HG02763 (cell line): Measurements from ENCODE around the gene LDLR.
"Not testable (repeated sequence)": the region's sequence is repeated elsewhere in the genome, so short reads cannot be mapped to it uniquely, and the experiment has no call there.

Source experiments
- ATAC-seq: cut with Tn5 transposase; IDR thresholded peaks from one replicate; pipeline ENCODE4 v1.9.1; 2021; ENCODE audit warnings: mild to moderate bottlenecking, moderate library complexity; ENCODE audit not compliant: unreplicated experiment

LDLR gene

GRCh38 chr19:11169896-11170678 lies 80.8 kb downstream of the LDLR start:
- ATAC-seq, result no peak

- ATAC-seq, result no peak
Observed at GRCh38 chr19:11171144-11171543, 81.9 kb downstream of the LDLR start.

DNA sequence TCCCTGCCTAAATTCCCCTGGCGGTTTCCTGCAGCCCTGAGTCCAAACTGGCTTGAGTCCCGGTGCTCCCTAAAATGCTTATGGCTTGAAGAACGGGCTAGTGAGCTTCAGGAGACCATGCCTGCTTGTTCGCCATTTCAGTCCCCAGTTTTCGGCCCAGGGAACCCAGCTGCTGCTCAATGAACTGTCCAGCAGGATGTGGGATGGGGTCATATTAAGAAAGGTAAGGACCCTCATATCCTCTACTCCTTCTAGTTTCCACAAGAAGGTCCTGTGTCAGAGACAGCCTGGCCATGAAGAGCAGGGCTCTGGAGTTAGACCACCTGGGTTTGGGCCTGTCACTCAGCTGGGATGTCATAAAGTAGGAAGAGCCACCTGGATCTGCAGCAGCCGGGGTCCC lies 83.3 kb downstream of the LDLR start:
- ATAC-seq, result no peak

- no peak for ATAC-seq
Observed at GRCh38 chr19:11173516-11174155, 84.4 kb downstream of the LDLR start.

GRCh38 chr19:11174336-11174735 lies 85.1 kb downstream of the LDLR start:
- no peak for ATAC-seq

GRCh38 chr19:11175920-11176319 lies 86.7 kb downstream of the LDLR start:
- ATAC-seq, result no peak

DNA sequence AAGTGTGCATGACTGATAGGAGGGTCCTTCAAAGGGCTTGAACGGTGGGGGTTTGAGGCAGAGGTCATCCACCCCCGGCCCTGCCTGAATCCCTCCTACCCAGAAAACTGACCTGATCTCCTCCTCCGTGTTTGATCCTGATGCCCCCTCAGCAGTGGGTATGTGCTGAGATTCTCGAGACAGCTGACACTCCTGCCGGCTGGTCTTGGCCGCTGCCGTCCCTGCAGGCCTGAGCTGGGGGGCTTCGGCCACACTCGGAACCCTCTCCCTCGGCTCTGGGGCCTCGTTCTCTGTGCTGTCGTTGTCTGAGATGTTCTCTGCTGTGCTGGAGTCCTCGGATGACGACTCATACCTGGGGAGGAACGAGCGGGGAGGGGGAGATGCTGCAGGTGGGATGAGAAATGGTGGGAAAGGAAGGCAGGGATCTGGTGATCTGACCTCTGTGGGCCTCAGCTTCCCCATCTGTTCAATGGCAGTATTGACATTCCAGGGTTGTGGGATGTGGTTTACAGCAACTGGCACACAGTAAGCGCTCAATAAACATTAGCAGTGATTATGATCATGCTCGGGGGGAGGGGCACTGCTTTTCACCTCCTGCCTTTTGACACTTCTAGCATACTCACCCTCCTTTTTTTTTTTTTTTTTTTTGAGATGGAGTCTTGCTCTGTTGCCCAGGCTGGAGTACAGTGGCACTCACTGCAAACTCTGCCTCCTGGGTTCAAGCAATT lies 87.4 kb downstream of the LDLR start:
- no peak for ATAC-seq

GRCh38 chr19:11177592-11177991 lies 88.3 kb downstream of the LDLR start:
- no peak for ATAC-seq

DNA sequence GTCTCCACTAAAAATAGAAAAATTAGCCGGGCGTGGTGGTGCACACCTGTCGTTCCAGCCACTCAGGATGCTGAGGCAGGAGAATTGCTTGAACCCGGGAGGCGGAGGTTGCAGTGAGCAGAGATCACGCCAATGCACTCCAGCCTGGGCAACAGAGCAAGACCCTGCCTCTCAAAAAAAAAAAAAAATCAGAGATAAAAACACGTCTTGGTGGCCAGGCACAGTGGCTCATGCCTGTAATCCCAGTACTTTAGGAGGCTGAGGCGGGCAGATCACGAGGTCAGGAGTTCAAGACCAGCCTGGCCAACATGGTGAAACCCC lies 89.8 kb downstream of the LDLR start:
- ATAC-seq, result not testable (repeated sequence)

GRCh38 chr19:11179716-11180297 lies 90.5 kb downstream of the LDLR start:
- ATAC-seq, result no peak

DNA sequence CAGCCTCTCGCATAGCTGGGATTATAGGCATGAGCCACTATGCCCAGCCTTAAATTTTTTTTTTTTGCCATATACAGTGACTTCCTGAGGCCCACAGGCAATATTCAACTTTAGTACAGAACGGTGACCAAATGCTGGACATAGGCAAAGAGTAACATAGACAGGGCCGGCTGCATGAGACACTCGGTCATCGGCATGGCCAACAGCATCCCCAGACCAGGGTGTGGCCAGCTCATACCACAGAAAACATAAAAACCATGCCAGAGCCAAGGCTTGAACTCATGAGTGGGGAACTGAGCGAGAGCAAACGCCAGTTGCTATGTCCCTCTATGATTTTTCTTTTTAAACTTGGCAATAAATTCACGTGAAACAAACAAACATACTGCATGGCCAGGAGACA lies 91.1 kb downstream of the LDLR start:
- no peak for ATAC-seq

DNA sequence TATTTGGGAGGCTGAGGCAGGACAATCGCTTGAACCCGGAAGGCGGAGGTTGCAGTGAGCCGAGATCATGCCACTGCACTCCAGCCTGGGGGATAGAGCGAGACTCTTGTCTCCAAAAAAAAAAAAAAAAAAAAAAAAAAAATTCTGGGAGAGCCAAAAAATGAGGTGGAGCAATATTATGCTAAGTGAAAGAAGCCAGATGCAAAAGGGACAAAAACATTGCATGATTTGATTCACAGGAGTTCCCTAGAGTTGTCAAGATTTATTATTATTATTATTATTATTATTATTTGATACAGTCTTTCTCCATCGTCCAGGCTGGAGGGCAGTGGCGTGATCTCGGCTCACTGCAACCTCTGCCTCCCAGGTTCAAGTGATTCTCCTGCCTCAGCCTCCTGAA lies 91.7 kb downstream of the LDLR start:
- ATAC-seq, result not testable (repeated sequence)

DNA sequence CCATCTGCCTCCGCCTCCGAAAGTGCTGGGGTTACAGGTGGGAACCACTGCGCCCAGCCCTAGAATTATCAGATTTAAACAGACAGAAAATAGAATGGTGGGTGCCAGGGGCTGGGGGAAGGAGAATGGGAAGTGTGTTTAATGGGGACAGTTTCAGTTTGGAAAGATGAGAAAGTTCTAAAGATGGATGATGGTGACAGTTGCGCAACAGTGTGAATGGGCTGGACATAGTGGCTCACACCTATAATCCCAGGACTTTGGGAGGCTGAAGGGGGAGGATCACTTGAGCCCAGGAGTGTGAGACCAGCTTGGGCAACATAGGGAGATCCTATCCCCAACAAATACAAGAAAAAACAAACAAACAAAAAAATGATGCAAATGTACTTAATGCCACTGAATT lies 92.2 kb downstream of the LDLR start:
- ATAC-seq, result no peak
